ENCODE measurements around the gene CCT5. TPM values are rescaled to one million over a fixed set of nuclear protein-coding genes. Genes with fewer than 3 reads are reported as not detected.

The CCT5 gene
- total RNA-seq, 1 experiment from 2014 or later = 675 TPM

DNA sequence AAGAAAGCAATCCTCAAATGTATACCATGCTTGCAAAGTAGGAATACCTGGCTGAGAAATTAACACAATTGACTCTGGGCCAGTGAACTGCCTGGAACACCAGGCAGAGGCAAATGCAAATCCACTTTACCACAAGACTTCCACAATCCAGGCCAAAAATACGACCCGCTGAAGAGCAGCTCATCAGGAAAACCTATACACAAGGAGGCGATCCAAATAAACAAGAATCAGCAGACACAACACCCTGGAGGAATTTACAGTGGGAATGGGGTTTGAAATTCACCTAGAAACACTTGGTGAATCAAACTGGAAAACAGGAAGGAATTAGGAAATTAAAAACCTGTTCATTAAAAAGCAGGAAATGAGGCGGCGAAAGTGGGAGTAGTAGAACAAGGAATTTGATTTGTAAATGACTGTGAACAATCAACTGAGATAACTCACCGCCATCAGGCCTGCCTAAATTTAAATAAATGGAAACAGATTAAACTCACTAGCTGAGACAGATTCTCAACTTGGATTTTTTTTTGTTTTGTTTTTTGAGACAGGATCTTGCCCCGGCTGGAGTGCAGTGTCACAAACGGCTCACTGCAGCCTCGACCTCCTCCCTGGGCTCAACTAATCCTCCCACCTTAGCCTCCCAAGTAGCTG is 41.7 kb downstream of the CCT5 start:
- H3K36me3 ChIP-seq (ENCODE audit: insufficient read depth, low read length, poor library complexity, severe bottlenecking) = no peaks in the 10 kb centered on the region
- no peak overlapping the region for H3K27ac ChIP-seq (ENCODE audit: low read depth, low read length, poor library complexity, severe bottlenecking)
- H3K4me1 ChIP-seq (ENCODE audit: insufficient read depth, low read length, poor library complexity, severe bottlenecking) = peaks cover 16% of the 10 kb centered on the region
- DNase-seq (ENCODE audit: low spot score) = peak; percentile 56
- CTCF ChIA-PET = interaction anchor here (1.1 kb wide), 1 partner anchor 8 kb away, joined by 6 read pairs; no protein-coding TSS in a partner anchor
- no peaks in the 10 kb centered on the region for H3K9me3 ChIP-seq (ENCODE audit: low read depth, low read length, poor library complexity, severe bottlenecking)
- no peak for TF ChIP-seq EZH2 (IDR thresholded peaks at IDR 0.05; ENCODE audit: borderline replicate concordance, low read depth, low read length, poor library complexity, severe bottlenecking)
- TF ChIP-seq, protein P1, sequence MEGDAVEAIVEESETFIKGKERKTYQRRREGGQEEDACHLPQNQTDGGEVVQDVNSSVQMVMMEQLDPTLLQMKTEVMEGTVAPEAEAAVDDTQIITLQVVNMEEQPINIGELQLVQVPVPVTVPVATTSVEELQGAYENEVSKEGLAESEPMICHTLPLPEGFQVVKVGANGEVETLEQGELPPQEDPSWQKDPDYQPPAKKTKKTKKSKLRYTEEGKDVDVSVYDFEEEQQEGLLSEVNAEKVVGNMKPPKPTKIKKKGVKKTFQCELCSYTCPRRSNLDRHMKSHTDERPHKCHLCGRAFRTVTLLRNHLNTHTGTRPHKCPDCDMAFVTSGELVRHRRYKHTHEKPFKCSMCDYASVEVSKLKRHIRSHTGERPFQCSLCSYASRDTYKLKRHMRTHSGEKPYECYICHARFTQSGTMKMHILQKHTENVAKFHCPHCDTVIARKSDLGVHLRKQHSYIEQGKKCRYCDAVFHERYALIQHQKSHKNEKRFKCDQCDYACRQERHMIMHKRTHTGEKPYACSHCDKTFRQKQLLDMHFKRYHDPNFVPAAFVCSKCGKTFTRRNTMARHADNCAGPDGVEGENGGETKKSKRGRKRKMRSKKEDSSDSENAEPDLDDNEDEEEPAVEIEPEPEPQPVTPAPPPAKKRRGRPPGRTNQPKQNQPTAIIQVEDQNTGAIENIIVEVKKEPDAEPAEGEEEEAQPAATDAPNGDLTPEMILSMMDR (conservative IDR thresholded peaks at IDR 0.05; ENCODE audit: low read depth, low read length) = no peak
- POLR2A ChIA-PET (ENCODE audit: low non-redundant PET) = no interaction called here
- no TSS peak for BruUV-seq (replicated peaks)
- H3K27me3 ChIP-seq (replicated peaks; ENCODE audit: insufficient read depth, low read depth, low read length, poor library complexity) = no peaks in the 10 kb centered on the region
- H3K4me3 ChIP-seq (ENCODE audit: low read depth, low read length, poor library complexity, severe bottlenecking) = no peak overlapping the region
- intact Hi-C loops (cut with micrococcal nuclease; ENCODE audit: unreplicated experiment) = no loop called here

- no peaks in the 10 kb centered on the region for H3K9me3 ChIP-seq (ENCODE audit: low read depth, low read length, poor library complexity, severe bottlenecking)
- H3K27me3 ChIP-seq (replicated peaks; ENCODE audit: insufficient read depth, low read depth, low read length, poor library complexity) = no peaks in the 10 kb centered on the region
- BruUV-seq (replicated peaks) = no TSS peak
- ChIA-PET POLR2A (ENCODE audit: low non-redundant PET) (no interaction called here), CTCF (no interaction called here)
- intact Hi-C loops (cut with micrococcal nuclease; ENCODE audit: unreplicated experiment) = no loop called here
- DNase-seq (ENCODE audit: low spot score) = no peak
- H3K27ac ChIP-seq (ENCODE audit: low read depth, low read length, poor library complexity, severe bottlenecking) = no peak overlapping the region
- H3K4me1 ChIP-seq (ENCODE audit: insufficient read depth, low read length, poor library complexity, severe bottlenecking) = peaks cover 7% of the 10 kb centered on the region
- H3K4me3 ChIP-seq (ENCODE audit: low read depth, low read length, poor library complexity, severe bottlenecking) = no peak overlapping the region
- no peaks in the 10 kb centered on the region for H3K36me3 ChIP-seq (ENCODE audit: insufficient read depth, low read length, poor library complexity, severe bottlenecking)
- no peak for TF ChIP-seq EZH2 (IDR thresholded peaks at IDR 0.05; ENCODE audit: borderline replicate concordance, low read depth, low read length, poor library complexity, severe bottlenecking)
- TF ChIP-seq, protein P1 (conservative IDR thresholded peaks at IDR 0.05; ENCODE audit: low read depth, low read length) = no peak
Measured at GRCh38 chr5:10293907-10294662, 44.0 kb downstream of the CCT5 start.

GRCh38 chr5:10295619-10296326 is 45.7 kb downstream of the CCT5 start:
- DNase-seq (ENCODE audit: low spot score) = no peak
- H3K9me3 ChIP-seq (ENCODE audit: low read depth, low read length, poor library complexity, severe bottlenecking) = no peaks in the 10 kb centered on the region
- H3K27me3 ChIP-seq (replicated peaks; ENCODE audit: insufficient read depth, low read depth, low read length, poor library complexity) = no peaks in the 10 kb centered on the region
- no peak for TF ChIP-seq EZH2 (IDR thresholded peaks at IDR 0.05; ENCODE audit: borderline replicate concordance, low read depth, low read length, poor library complexity, severe bottlenecking)
- TF ChIP-seq, protein P1 (conservative IDR thresholded peaks at IDR 0.05; ENCODE audit: low read depth, low read length) = no peak
- intact Hi-C loops (cut with micrococcal nuclease; ENCODE audit: unreplicated experiment) = no loop called here
- POLR2A ChIA-PET (ENCODE audit: low non-redundant PET) = no interaction called here
- no peak overlapping the region for H3K27ac ChIP-seq (ENCODE audit: low read depth, low read length, poor library complexity, severe bottlenecking)
- CTCF ChIA-PET = no interaction called here
- no TSS peak for BruUV-seq (replicated peaks)
- H3K36me3 ChIP-seq (ENCODE audit: insufficient read depth, low read length, poor library complexity, severe bottlenecking) = no peaks in the 10 kb centered on the region
- H3K4me3 ChIP-seq (ENCODE audit: low read depth, low read length, poor library complexity, severe bottlenecking) = no peak overlapping the region
- peaks cover 7% of the 10 kb centered on the region for H3K4me1 ChIP-seq (ENCODE audit: insufficient read depth, low read length, poor library complexity, severe bottlenecking)
